PC-9 (cell line): Measurements from ENCODE around the gene DNM1. TPM values are rescaled to one million over a fixed set of nuclear protein-coding genes. Genes with fewer than 3 reads are reported as not detected.

Experiments
- BruUV-seq: library from RNA; stranded (reverse); fragments of 400-500 nt; replicated peaks from 2 replicates; lab custom pipeline; 2021; lab: Mats Ljungman, UMichigan
- CTCF ChIA-PET: fragments of 300-600 bp; sonication (Branson Sonifier 250); formaldehyde crosslinking; loops from one replicate; lab custom pipeline; 2022; ENCODE audit warnings: antibody characterized with exemption; lab: Charles Lee
- POLR2A ChIA-PET: fragments of 300-600 bp; sonication (Branson Sonifier 250); formaldehyde crosslinking; loops from one replicate; lab custom pipeline; 2022; ENCODE audit warnings: antibody characterized with exemption; ENCODE audit not compliant: unreplicated experiment; lab: Charles Lee
- DNase-seq, 2 experiments: peaks; one replicate each; pipeline versions ENCODE4 v3.0.0 to v3.0.0-alpha.2; 2015 to 2022; ENCODE audit warnings: mixed read lengths in 1 of 2
- H2AFZ ChIP-seq: fragments of 200-600 bp; sonication (generic); 2 replicates; pipeline ENCODE4 v1.8.1; 2017; ENCODE audit warnings: antibody characterized with exemption
- H3F3A ChIP-seq: fragments of 200-600 bp; sonication (generic); 2 replicates; pipeline ENCODE4 v1.8.1; 2017; ENCODE audit warnings: antibody characterized with exemption, mild to moderate bottlenecking, low read depth; ENCODE audit not compliant: insufficient read depth
- H3K27ac ChIP-seq: fragments of 200-600 bp; sonication (generic); 2 replicates; pipeline ENCODE4 v1.6.1; 2016; ENCODE audit warnings: mixed run types
- H3K27me3 ChIP-seq: fragments of 200-600 bp; sonication (generic); 2 replicates; pipeline ENCODE4 v1.6.1; 2016; ENCODE audit warnings: low read depth, mixed run types; ENCODE audit not compliant: insufficient read depth
- H3K36me3 ChIP-seq: fragments of 200-600 bp; sonication (generic); 2 replicates; pipeline ENCODE4 v1.6.1; 2016; ENCODE audit warnings: low read depth, mixed run types
- H3K4me1 ChIP-seq: fragments of 200-600 bp; sonication (generic); replicated peaks from 2 replicates; pipeline ENCODE4 v1.6.1; 2016; ENCODE audit warnings: mixed run types; ENCODE audit not compliant: insufficient read depth
- H3K4me2 ChIP-seq: fragments of 200-600 bp; sonication (generic); 2 replicates; pipeline ENCODE4 v1.6.1; 2017; ENCODE audit warnings: mixed run types
- H3K4me3 ChIP-seq: fragments of 200-600 bp; sonication (generic); 2 replicates; pipeline ENCODE4 v1.6.1; 2016; ENCODE audit warnings: mixed run types
- H3K79me2 ChIP-seq: fragments of 200-600 bp; sonication (generic); 2 replicates; pipeline ENCODE4 v1.6.1; 2017; ENCODE audit warnings: low read depth, mixed run types
- H3K9me2 ChIP-seq: fragments of 200-600 bp; sonication (generic); 2 replicates; pipeline ENCODE4 v1.8.1; 2017; ENCODE audit warnings: mild to moderate bottlenecking; ENCODE audit not compliant: insufficient read depth
- H3K9me3 ChIP-seq: fragments of 200-600 bp; sonication (generic); 2 replicates; pipeline ENCODE4 v1.8.1; 2016; ENCODE audit warnings: low read depth; ENCODE audit not compliant: insufficient read depth
- H4K20me1 ChIP-seq: fragments of 200-600 bp; sonication (generic); 2 replicates; pipeline ENCODE4 v1.8.1; 2017; ENCODE audit not compliant: insufficient read depth
- EZH2 ChIP-seq: fragments of 200-600 bp; sonication (generic); IDR thresholded peaks from 2 replicates; pipeline ENCODE4 v1.8.0; 2017; ENCODE audit warnings: antibody characterized with exemption, low read depth
- intact Hi-C: fragments of 100-400 bp; cut with micrococcal nuclease; formaldehyde crosslinking; loops from one replicate; pipeline ENCODE4 v1.10.0; 2022; ENCODE audit not compliant: unreplicated experiment
- total RNA-seq: library from RNA; stranded (reverse); gene quantifications from 2 replicates; pipeline ENCODE4 v1.2.3, GENCODE V29; 2021
- TF ChIP-seq, protein P1 (sequence below): fragments of 200-600 bp; sonication (generic); conservative IDR thresholded peaks from 2 replicates; pipeline ENCODE4 v1.6.1; 2017; ENCODE audit warnings: mixed run types, antibody characterized with exemption, mild to moderate bottlenecking, moderate library complexity

Gene DNM1
- total RNA-seq, 1 experiment from 2014 or later, result 134 TPM

DNA sequence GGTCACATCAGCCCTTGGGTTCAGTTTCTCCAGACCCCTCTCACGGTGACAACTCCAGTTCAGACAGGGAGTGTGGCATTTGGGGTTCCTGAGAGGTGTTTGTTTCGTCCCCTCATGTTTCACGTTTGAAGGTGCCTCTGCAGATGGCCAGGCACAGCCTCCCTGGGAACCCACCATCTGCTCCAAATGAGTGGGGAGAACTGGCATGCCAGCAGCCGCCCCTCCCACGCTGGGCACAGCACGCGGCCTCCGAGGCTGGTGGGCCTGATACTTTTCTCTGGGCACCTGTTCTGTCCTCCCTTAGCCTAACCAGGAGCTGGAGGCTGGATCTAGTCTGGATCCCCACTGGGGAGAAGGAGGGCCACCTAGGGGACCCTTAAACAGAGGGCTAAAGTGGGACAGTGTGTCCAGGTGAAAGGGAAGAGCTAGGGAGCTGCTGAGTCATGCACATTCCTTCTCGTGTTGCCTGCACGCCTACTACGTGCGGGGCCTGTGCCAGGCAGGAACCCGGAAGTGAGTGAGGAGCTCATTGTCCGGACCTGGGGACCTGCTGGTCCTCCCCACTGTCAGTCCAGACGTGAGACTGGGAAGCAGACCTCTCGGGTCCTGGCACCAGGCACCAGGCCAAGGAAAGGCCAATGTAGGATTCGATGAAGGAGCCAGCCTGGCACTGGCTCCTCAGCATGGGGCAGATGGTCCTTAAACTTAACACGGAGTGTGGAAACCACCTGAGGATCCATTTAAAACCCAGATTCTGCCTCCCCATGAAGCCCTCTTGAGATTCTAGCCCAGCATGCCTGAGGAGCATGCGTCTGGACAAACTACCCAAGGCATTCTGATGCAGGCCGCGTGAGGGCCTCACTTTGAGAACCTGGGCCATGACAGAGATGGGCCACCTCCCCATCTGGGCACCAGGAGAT, 11.7 kb downstream of the DNM1 start:
- CTCF ChIA-PET, result interaction anchor here (0.6 to 1.3 kb wide), 2 partner anchors 25 to 90 kb away, joined by 3 to 9 read pairs; no protein-coding TSS in a partner anchor
- no peaks in the 10 kb centered on the region for H3K27me3 ChIP-seq
- no peaks in the 10 kb centered on the region for H3K9me2 ChIP-seq
- peak overlapping the region; percentile 43; the same call in 1 of the 2 replicates for H2AFZ ChIP-seq
- H3K9me3 ChIP-seq, result no peaks in the 10 kb centered on the region
- DNase-seq, result peak in 1 of 2 experiments; percentile 53
- no peaks in the 10 kb centered on the region for H4K20me1 ChIP-seq
- TF ChIP-seq, protein P1, sequence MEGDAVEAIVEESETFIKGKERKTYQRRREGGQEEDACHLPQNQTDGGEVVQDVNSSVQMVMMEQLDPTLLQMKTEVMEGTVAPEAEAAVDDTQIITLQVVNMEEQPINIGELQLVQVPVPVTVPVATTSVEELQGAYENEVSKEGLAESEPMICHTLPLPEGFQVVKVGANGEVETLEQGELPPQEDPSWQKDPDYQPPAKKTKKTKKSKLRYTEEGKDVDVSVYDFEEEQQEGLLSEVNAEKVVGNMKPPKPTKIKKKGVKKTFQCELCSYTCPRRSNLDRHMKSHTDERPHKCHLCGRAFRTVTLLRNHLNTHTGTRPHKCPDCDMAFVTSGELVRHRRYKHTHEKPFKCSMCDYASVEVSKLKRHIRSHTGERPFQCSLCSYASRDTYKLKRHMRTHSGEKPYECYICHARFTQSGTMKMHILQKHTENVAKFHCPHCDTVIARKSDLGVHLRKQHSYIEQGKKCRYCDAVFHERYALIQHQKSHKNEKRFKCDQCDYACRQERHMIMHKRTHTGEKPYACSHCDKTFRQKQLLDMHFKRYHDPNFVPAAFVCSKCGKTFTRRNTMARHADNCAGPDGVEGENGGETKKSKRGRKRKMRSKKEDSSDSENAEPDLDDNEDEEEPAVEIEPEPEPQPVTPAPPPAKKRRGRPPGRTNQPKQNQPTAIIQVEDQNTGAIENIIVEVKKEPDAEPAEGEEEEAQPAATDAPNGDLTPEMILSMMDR, result no peak
- no peak for TF ChIP-seq EZH2
- H3K4me3 ChIP-seq, result no peak overlapping the region
- POLR2A ChIA-PET, result interaction anchor here (0.5 to 0.9 kb wide), 2 partner anchors 16 to 22 kb away, joined by 3 to 4 read pairs; no protein-coding TSS in a partner anchor
- H3K36me3 ChIP-seq, result no peaks in the 10 kb centered on the region
- TSS peak; percentile 28 for BruUV-seq
- H3K4me1 ChIP-seq, result peaks cover 10% of the 10 kb centered on the region
- H3K4me2 ChIP-seq, result peak overlapping the region; percentile 42
- intact Hi-C loops, result no loop called here
- H3F3A ChIP-seq, result peaks cover 7% of the 10 kb centered on the region; the same call in 1 of the 2 replicates
- H3K79me2 ChIP-seq, result no peaks in the 10 kb centered on the region
- peak overlapping the region; percentile 29; the same call in 1 of the 2 replicates for H3K27ac ChIP-seq

DNA sequence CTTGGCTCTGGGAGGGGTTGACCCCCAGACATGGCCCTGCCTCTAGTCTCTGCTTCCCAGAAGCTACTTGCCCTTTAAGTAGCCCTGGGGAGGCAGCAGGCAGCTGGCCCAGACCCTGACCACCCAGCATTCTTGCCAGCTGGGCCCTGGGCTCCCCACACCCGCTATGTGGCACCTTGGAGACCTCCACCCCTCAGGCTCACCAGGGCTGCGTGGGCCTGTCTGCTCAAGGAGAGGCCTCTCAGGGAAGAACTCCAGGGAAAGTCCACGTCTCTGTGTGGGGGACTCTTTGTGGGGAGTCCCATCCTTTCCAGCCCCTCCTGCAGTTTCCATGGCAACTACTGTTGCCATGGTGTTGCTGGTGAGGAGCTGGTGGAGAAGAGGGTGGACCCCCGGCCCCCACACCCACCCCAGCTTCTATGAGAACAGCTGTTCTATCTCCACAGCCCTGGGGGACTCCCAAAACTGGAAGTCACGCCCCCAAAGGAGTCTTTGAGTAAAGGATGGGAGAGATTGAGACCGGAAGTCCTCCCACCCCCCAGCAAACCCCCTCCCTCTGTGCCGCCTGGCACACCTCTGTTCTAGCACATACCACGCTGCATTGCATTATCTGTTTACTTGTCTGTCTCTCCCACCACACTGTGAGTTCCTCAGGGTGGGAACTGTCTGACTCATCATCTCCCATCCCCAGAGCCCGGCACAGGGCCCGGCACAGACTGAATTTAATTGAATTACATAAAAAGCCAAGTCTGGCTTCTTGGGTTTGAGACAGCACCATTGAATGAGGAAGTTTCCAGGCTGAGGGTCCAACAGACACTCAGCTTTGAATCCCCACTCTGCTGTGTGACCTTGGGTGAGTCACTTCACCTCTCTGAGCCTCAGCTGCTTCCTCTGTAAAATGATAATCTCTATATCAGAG, 12.6 kb downstream of the DNM1 start:
- Histone ChIP-seq H3K27ac (no peak overlapping the region), H3F3A (peaks cover 7% of the 10 kb centered on the region; the same call in 1 of the 2 replicates), H3K4me3 (no peak overlapping the region), H3K9me2 (no peaks in the 10 kb centered on the region), H4K20me1 (no peaks in the 10 kb centered on the region), H3K4me1 (peaks cover 10% of the 10 kb centered on the region), H3K9me3 (no peaks in the 10 kb centered on the region), H3K27me3 (no peaks in the 10 kb centered on the region), H3K79me2 (no peaks in the 10 kb centered on the region), H3K36me3 (no peaks in the 10 kb centered on the region), H3K4me2 (no peak overlapping the region), H2AFZ (no peak overlapping the region)
- intact Hi-C loops, result no loop called here
- TF ChIP-seq, protein P1, result no peak
- TF ChIP-seq EZH2, result no peak
- ChIA-PET CTCF (interaction anchor here (0.6 kb wide), 1 partner anchor 26 kb away, joined by 9 read pairs; no protein-coding TSS in a partner anchor), POLR2A (interaction anchor here (0.9 kb wide), 1 partner anchor 23 kb away, joined by 3 read pairs; no protein-coding TSS in a partner anchor)
- no peak for DNase-seq
- no TSS peak for BruUV-seq
